ENCODE data around the gene OR52K2.
"Not testable (repeated sequence)": the region's sequence is repeated elsewhere in the genome, so short reads cannot be mapped to it uniquely, and the experiment has no call there.

Gene OR52K2

GRCh38 chr11:4484310-4484709 is 35.2 kb downstream of the OR52K2 start:
- Histone ChIP-seq H3K4me3 (ENCODE audit: low read length) (no peak overlapping the region), H3K27me3 (ENCODE audit: control insufficient read depth, insufficient read depth, low read length) (no peaks in the 10 kb centered on the region)

GRCh38 chr11:4491405-4491804 is 42.3 kb downstream of the OR52K2 start:
- H3K4me3 ChIP-seq (ENCODE audit: low read length); H3K36me3 ChIP-seq (ENCODE audit: control insufficient read depth, insufficient read depth, low read length); H3K4me1 ChIP-seq (ENCODE audit: control insufficient read depth, insufficient read depth, low read length); H3K9me3 ChIP-seq (ENCODE audit: control insufficient read depth, low read length); H3K9ac ChIP-seq (ENCODE audit: low read length); H3K27me3 ChIP-seq (ENCODE audit: control insufficient read depth, insufficient read depth, low read length): not testable (repeated sequence)

More at GRCh38 chr11:4484310-4484709, 35.2 kb downstream of the OR52K2 start:
- no peaks in the 10 kb centered on the region for H3K4me1 ChIP-seq (ENCODE audit: control insufficient read depth, insufficient read depth, low read length)
- no peaks in the 10 kb centered on the region for H3K36me3 ChIP-seq (ENCODE audit: control insufficient read depth, insufficient read depth, low read length)
- no peaks in the 10 kb centered on the region for H3K9me3 ChIP-seq (ENCODE audit: control insufficient read depth, low read length)
- no peak overlapping the region for H3K9ac ChIP-seq (ENCODE audit: low read length)

GRCh38 chr11:4491878-4492606 is 42.9 kb downstream of the OR52K2 start:
- no peaks in the 10 kb centered on the region for H3K9me3 ChIP-seq (ENCODE audit: control insufficient read depth, low read length)
- H3K27me3 ChIP-seq (ENCODE audit: control insufficient read depth, insufficient read depth, low read length), result peaks cover 6% of the 10 kb centered on the region
- H3K4me1 ChIP-seq (ENCODE audit: control insufficient read depth, insufficient read depth, low read length), result no peaks in the 10 kb centered on the region
- H3K4me3 ChIP-seq (ENCODE audit: low read length), result no peak overlapping the region
- no peaks in the 10 kb centered on the region for H3K36me3 ChIP-seq (ENCODE audit: control insufficient read depth, insufficient read depth, low read length)
- no peak overlapping the region for H3K9ac ChIP-seq (ENCODE audit: low read length)

GRCh38 chr11:4493480-4493818 is 44.4 kb downstream of the OR52K2 start:
- no peak overlapping the region for H3K4me3 ChIP-seq (ENCODE audit: low read length)
- no peak overlapping the region for H3K9ac ChIP-seq (ENCODE audit: low read length)
- no peaks in the 10 kb centered on the region for H3K4me1 ChIP-seq (ENCODE audit: control insufficient read depth, insufficient read depth, low read length)

GRCh38 chr11:4495487-4495886 is 46.4 kb downstream of the OR52K2 start:
- H3K9ac ChIP-seq (ENCODE audit: low read length), result no peak overlapping the region
- no peaks in the 10 kb centered on the region for H3K36me3 ChIP-seq (ENCODE audit: control insufficient read depth, insufficient read depth, low read length)
- H3K4me1 ChIP-seq (ENCODE audit: control insufficient read depth, insufficient read depth, low read length), result no peaks in the 10 kb centered on the region
- no peak overlapping the region for H3K4me3 ChIP-seq (ENCODE audit: low read length)
- H3K9me3 ChIP-seq (ENCODE audit: control insufficient read depth, low read length), result no peaks in the 10 kb centered on the region
- H3K27me3 ChIP-seq (ENCODE audit: control insufficient read depth, insufficient read depth, low read length), result peaks cover 6% of the 10 kb centered on the region

More at GRCh38 chr11:4493480-4493818, 44.4 kb downstream of the OR52K2 start:
- Histone ChIP-seq H3K36me3 (ENCODE audit: control insufficient read depth, insufficient read depth, low read length) (no peaks in the 10 kb centered on the region), H3K9me3 (ENCODE audit: control insufficient read depth, low read length) (no peaks in the 10 kb centered on the region), H3K27me3 (ENCODE audit: control insufficient read depth, insufficient read depth, low read length) (peaks cover 6% of the 10 kb centered on the region)

GRCh38 chr11:4495986-4496385 is 46.9 kb downstream of the OR52K2 start:
- no peak overlapping the region for H3K9ac ChIP-seq (ENCODE audit: low read length)
- no peaks in the 10 kb centered on the region for H3K4me1 ChIP-seq (ENCODE audit: control insufficient read depth, insufficient read depth, low read length)
- H3K36me3 ChIP-seq (ENCODE audit: control insufficient read depth, insufficient read depth, low read length), result no peaks in the 10 kb centered on the region
- no peaks in the 10 kb centered on the region for H3K9me3 ChIP-seq (ENCODE audit: control insufficient read depth, low read length)
- peaks cover 6% of the 10 kb centered on the region for H3K27me3 ChIP-seq (ENCODE audit: control insufficient read depth, insufficient read depth, low read length)
- no peak overlapping the region for H3K4me3 ChIP-seq (ENCODE audit: low read length)

GRCh38 chr11:4496557-4497248 is 47.6 kb downstream of the OR52K2 start:
- no peak overlapping the region for H3K9ac ChIP-seq (ENCODE audit: low read length)
- peaks cover 6% of the 10 kb centered on the region for H3K27me3 ChIP-seq (ENCODE audit: control insufficient read depth, insufficient read depth, low read length)
- no peaks in the 10 kb centered on the region for H3K9me3 ChIP-seq (ENCODE audit: control insufficient read depth, low read length)
- no peaks in the 10 kb centered on the region for H3K4me1 ChIP-seq (ENCODE audit: control insufficient read depth, insufficient read depth, low read length)
- H3K4me3 ChIP-seq (ENCODE audit: low read length), result no peak overlapping the region
- no peaks in the 10 kb centered on the region for H3K36me3 ChIP-seq (ENCODE audit: control insufficient read depth, insufficient read depth, low read length)
